Endothelial cell of umbilical vein (primary cell): ENCODE results near the gene ARRDC1.

ENCODE experiments used
- CTCF ChIP-seq, 2 donors: IDR thresholded peaks; 1 replicate in 1 of 2; 2 replicates in 1 of 2; pipeline ENCODE4 v1.5.1; 2011; ENCODE audit warnings: low read length in 2 of 2, mild to moderate bottlenecking in 2 of 2, moderate library complexity in 2 of 2, control low read depth in 1 of 2, inconsistent platforms in 1 of 2, low read depth in 1 of 2; ENCODE audit not compliant: insufficient read depth in 1 of 2; ENCODE audit errors: extremely low read depth in 1 of 2
- EZH2 ChIP-seq: IDR thresholded peaks from 2 replicates; pipeline ENCODE4 v1.6.1; 2012; ENCODE audit warnings: borderline replicate concordance, low read depth, mild to moderate bottlenecking, moderate library complexity, low read length, inconsistent platforms; ENCODE audit not compliant: severe bottlenecking
- GATA2 ChIP-seq: IDR thresholded peaks from 2 replicates; pipeline ENCODE4 v1.7.0; 2011; ENCODE audit warnings: low read depth, mild to moderate bottlenecking, moderate library complexity, mixed read lengths, low read length; ENCODE audit not compliant: insufficient read length, insufficient read depth
- MAX ChIP-seq: IDR thresholded peaks from 2 replicates; pipeline ENCODE4 v1.6.1; 2011; ENCODE audit not compliant: insufficient read depth, insufficient read length
- POLR2A ChIP-seq: IDR thresholded peaks from 2 replicates; pipeline ENCODE4 v1.6.1; 2012; ENCODE audit warnings: low read depth, mild to moderate bottlenecking, control low read depth, low read length
- POLR2AphosphoS5 ChIP-seq: IDR thresholded peaks from 2 replicates; pipeline ENCODE4 v1.6.1; 2012; ENCODE audit warnings: low read depth, mild to moderate bottlenecking, control low read depth, low read length, moderate library complexity; ENCODE audit not compliant: insufficient read depth

GRCh38 chr9:137634016-137634415 lies 28.5 kb downstream of the ARRDC1 start:
- TF ChIP-seq CTCF (IDR thresholded peaks at IDR 0.05; ENCODE audit: extremely low read depth in 1 of 2, insufficient read depth in 1 of 2, low read depth in 1 of 2, low read length in 2 of 2) (no peak), MAX (no peak), POLR2A (no peak), POLR2AphosphoS5 (no peak), GATA2 (no peak), EZH2 (no peak)
